Upper lobe of right lung (tissue), 1 donor: ENCODE results near the gene PHF2. TPM values are rescaled to one million over a fixed set of nuclear protein-coding genes. Genes with fewer than 3 reads are reported as not detected.

ENCODE experiments used
- ATAC-seq: fragments of 200-7000 bp; cut with Tn5 transposase; one replicate; pipeline ENCODE4 v1.9.1; 2020; ENCODE audit warnings: mild to moderate bottlenecking, moderate library complexity
- DNase-seq: peaks from one replicate; pipeline ENCODE4 v3.0.0-alpha.2; 2020
- H3K27ac ChIP-seq: fragments of 200-600 bp; one replicate; pipeline ENCODE4 v1.8.0; 2022
- H3K27me3 ChIP-seq: fragments of 200-600 bp; one replicate; pipeline ENCODE4 v1.8.0; 2022; ENCODE audit warnings: mild to moderate bottlenecking
- H3K36me3 ChIP-seq: fragments of 200-600 bp; one replicate; pipeline ENCODE4 v1.8.0; 2022
- H3K4me1 ChIP-seq: fragments of 200-600 bp; one replicate; pipeline ENCODE4 v1.8.0; 2022
- H3K4me3 ChIP-seq: fragments of 200-600 bp; one replicate; pipeline ENCODE4 v1.8.0; 2022; ENCODE audit warnings: mild to moderate bottlenecking
- H3K9me3 ChIP-seq: fragments of 200-600 bp; one replicate; pipeline ENCODE4 v1.8.0; 2022
- intact Hi-C: fragments of 100-400 bp; cut with DNase I; formaldehyde crosslinking; loops from one replicate; pipeline ENCODE4 v1.11.0; 2022
- total RNA-seq: library from RNA; stranded (reverse); fragmentation: NEBNext Ultra II Directional; extraction: Animal tissue kit (Norgen Biotek cat#: 25700); gene quantifications from one replicate; pipeline ENCODE4 v1.2.1, GENCODE V29; 2021
- TF ChIP-seq, protein P1 (sequence below): fragments of 200-600 bp; IDR thresholded peaks from one replicate; pipeline ENCODE4 v1.8.0; 2022; ENCODE audit warnings: antibody characterized with exemption
- donor health status: DM: no; HTN: yes; CAD: no; lungs with severe emphysema.

Gene PHF2
- total RNA-seq, 1 donor from 2014 or later: 37.0 TPM

DNA sequence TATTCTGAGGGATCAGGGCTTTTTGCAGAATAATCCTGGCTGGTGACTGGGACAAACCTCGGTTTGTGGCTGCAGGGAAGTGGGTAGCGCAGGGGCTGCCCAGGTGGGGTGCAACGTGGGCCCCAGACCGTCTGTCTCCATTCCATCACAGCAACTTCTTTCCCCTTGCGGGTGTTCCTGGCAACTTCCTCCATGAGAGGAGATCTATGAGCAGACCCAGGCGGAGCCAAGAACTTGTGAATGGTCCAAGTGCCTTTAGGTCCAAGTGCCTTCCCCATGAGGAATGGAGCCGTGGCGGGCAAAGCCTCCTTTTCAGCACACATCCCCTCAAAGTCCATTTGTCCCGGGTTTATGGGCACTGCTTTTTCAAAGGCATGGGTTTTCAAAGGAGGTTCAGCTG, 136.5 kb downstream of the PHF2 start:
- TF ChIP-seq, protein P1, sequence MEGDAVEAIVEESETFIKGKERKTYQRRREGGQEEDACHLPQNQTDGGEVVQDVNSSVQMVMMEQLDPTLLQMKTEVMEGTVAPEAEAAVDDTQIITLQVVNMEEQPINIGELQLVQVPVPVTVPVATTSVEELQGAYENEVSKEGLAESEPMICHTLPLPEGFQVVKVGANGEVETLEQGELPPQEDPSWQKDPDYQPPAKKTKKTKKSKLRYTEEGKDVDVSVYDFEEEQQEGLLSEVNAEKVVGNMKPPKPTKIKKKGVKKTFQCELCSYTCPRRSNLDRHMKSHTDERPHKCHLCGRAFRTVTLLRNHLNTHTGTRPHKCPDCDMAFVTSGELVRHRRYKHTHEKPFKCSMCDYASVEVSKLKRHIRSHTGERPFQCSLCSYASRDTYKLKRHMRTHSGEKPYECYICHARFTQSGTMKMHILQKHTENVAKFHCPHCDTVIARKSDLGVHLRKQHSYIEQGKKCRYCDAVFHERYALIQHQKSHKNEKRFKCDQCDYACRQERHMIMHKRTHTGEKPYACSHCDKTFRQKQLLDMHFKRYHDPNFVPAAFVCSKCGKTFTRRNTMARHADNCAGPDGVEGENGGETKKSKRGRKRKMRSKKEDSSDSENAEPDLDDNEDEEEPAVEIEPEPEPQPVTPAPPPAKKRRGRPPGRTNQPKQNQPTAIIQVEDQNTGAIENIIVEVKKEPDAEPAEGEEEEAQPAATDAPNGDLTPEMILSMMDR: no peak
- Histone ChIP-seq H3K4me1 (no peaks in the 10 kb centered on the region), H3K27me3 (no peaks in the 10 kb centered on the region), H3K9me3 (no peaks in the 10 kb centered on the region), H3K27ac (no peak overlapping the region), H3K4me3 (no peak overlapping the region), H3K36me3 (no peaks in the 10 kb centered on the region)
- ATAC-seq (no peak), DNase-seq (no peak)
- intact Hi-C loops: no loop called here

DNA sequence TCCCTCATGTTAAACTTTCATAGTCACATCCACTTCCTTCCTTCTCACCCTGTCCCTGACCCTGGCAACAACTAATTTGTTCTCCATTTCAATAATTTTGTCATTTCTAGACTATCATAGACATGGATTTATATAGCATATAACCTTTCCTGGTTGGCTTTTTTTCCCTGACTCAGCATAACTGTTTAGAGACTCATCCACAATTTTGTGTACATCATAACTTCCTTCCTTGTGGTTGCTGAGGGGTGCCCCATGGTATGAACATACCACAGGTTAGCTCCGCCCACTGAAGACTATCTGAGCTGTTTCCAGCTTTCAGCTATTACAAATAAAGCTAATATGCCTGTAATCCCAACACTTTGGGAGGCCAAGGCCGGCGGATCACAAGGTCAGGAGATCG, 137.3 kb downstream of the PHF2 start:
- DNase-seq: no peak

DNA sequence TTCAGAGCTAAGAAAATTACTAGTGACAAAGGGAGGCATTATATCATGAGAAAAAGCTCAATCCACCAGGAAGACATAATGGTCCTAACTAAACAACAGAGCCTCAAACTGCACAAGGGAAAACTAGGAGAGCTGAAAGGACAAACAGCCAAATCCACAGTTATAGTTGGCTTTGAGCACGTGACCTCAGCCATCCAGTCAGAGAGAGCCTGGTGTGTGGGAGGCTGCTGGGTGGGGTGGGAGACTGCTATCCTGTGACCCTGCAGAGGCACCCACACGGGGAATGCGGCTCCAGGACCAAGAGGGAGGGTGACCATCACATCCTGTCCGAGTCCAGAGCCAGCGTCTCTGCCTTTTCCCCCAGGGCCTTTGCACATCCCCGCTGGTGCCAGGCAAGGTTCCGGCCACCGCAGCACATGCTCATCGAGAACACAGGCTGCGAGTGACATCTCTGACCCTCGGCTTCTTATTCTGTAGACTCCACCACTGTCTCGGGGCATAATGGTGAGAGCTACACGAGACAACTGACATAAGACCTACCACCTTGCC, 145.1 kb downstream of the PHF2 start:
- TF ChIP-seq, protein P1: no peak
- Histone ChIP-seq H3K4me3 (no peak overlapping the region), H3K27me3 (no peaks in the 10 kb centered on the region), H3K36me3 (no peaks in the 10 kb centered on the region), H3K27ac (no peak overlapping the region), H3K9me3 (no peaks in the 10 kb centered on the region), H3K4me1 (no peaks in the 10 kb centered on the region)
- ATAC-seq: no peak
- peak; percentile 52 for DNase-seq
- intact Hi-C loops: no loop called here

More for the DNA sequence above, 137.3 kb downstream of the PHF2 start:
- no peaks in the 10 kb centered on the region for H3K36me3 ChIP-seq
- intact Hi-C loops: no loop called here
- no peaks in the 10 kb centered on the region for H3K4me1 ChIP-seq
- TF ChIP-seq, protein P1: no peak
- H3K9me3 ChIP-seq: no peaks in the 10 kb centered on the region
- H3K27me3 ChIP-seq: no peaks in the 10 kb centered on the region
- no peak overlapping the region for H3K4me3 ChIP-seq
- no peak overlapping the region for H3K27ac ChIP-seq
- no peak for ATAC-seq

DNA sequence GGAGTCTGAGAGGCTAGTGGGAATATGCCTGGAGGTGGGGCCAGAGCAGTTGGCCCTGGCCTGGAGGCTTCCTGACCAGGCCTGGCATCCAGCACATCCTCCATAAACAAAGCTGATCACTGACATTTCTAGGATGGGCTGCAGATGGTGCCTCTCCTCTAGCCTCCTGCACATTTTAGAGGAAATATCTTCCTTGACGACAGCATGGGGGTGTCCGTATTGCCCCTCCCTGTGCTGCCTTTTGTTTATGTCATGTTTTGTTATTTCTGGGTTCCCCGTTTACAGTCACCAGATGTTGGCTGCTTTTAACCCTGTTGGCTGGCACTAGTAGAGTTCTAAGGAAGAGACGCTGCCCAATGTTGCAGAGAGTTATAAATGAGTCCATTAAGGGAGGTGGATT, 148.5 kb downstream of the PHF2 start:
- no peaks in the 10 kb centered on the region for H3K4me1 ChIP-seq
- DNase-seq (no peak), ATAC-seq (no peak)
- peaks cover 5% of the 10 kb centered on the region for H3K27me3 ChIP-seq
- no peak overlapping the region for H3K4me3 ChIP-seq
- TF ChIP-seq, protein P1: no peak
- no peaks in the 10 kb centered on the region for H3K9me3 ChIP-seq
- no peaks in the 10 kb centered on the region for H3K36me3 ChIP-seq
- no peak overlapping the region for H3K27ac ChIP-seq
- intact Hi-C loops: no loop called here

DNA sequence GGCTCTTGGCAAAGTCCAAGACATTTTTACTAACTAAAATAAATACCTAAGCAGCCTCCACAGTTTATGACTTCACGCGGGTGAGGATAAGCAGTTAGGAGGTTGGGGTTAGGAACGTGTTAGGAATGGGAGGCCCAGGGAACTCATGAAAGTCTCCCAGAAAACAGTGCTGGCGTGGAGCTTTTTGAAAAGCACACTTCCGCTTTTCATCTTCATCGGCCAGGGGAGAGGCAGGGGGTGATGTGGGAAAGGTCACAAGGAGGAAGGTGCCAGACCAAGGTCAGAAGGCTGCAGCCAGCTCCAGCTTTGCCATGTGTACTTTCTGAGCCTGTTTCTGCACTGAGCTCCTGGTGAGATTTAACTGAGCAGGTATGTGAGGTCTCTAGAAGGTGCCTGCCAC, 149.0 kb downstream of the PHF2 start:
- ATAC-seq (no peak), DNase-seq (no peak)
- TF ChIP-seq, protein P1: no peak
- H3K36me3 ChIP-seq: no peaks in the 10 kb centered on the region
- intact Hi-C loops: no loop called here
- no peak overlapping the region for H3K27ac ChIP-seq
- H3K9me3 ChIP-seq: no peaks in the 10 kb centered on the region
- H3K4me1 ChIP-seq: no peaks in the 10 kb centered on the region
- H3K4me3 ChIP-seq: no peak overlapping the region
- peaks cover 5% of the 10 kb centered on the region for H3K27me3 ChIP-seq

DNA sequence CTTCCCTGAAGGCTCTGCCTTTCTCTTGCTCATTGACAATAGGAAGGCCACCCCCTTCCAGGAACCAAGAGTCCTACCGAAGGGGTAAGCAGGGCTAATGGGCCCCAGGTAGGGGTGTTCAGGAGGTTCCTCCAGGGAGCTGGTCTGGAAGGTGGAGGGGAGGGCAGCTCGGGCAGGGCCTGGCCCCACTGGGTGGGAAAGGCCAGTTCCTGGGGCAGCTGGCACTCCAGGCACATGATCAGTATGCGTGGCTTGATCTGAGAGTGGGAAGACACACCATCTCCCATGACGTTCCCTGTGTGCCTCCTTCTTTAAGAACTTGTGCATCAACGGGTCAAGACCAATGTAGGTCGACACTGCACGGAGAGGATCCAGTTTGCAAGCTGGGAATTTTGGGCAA, 149.8 kb downstream of the PHF2 start:
- ATAC-seq: no peak
- Histone ChIP-seq H3K36me3 (no peaks in the 10 kb centered on the region), H3K27ac (no peak overlapping the region), H3K9me3 (no peaks in the 10 kb centered on the region), H3K4me1 (no peaks in the 10 kb centered on the region), H3K27me3 (peaks cover 5% of the 10 kb centered on the region), H3K4me3 (no peak overlapping the region)
- DNase-seq: no peak
- TF ChIP-seq, protein P1: no peak
- intact Hi-C loops: no loop called here
